HEK293 (cell line): Measurements from ENCODE around the gene PDXK.

Experiments
- CTCF ChIA-PET: fragments of 350-600 bp; formaldehyde crosslinking; extraction: SDS; loops from one replicate; lab custom pipeline; 2021; ENCODE audit warnings: antibody characterized with exemption; lab: Yijun Ruan, JAX
- POLR2A ChIA-PET: fragments of 300-600 bp; formaldehyde crosslinking; extraction: SDS; loops from one replicate; lab custom pipeline; 2020; ENCODE audit warnings: antibody characterized with exemption, inconsistent platforms; lab: Yijun Ruan, JAX
- H3K27ac ChIP-seq: fragments of 200-500 bp; sonication (Bioruptor generic); 2 replicates; pipeline ENCODE4 v1.5.1; 2014; ENCODE audit warnings: low read depth, low read length, control low read depth, inconsistent platforms; ENCODE audit errors: extremely low read depth
- H3K36me3 ChIP-seq, 2 experiments: fragments of 200-500 bp in 1 of 2; sonication (Bioruptor generic) in 1 of 2; 1 replicate in 1 of 2; 2 replicates in 1 of 2; pipeline ENCODE4 v1.5.1; 2014 to 2017; ENCODE audit warnings: inconsistent platforms in 2 of 2, low read length in 2 of 2; ENCODE audit not compliant: control insufficient read depth in 2 of 2, insufficient read depth in 1 of 2
- H3K4me1 ChIP-seq: fragments of 200-500 bp; sonication (Bioruptor generic); 2 replicates; pipeline ENCODE4 v1.5.1; 2014; ENCODE audit warnings: mild to moderate bottlenecking, low read length, inconsistent platforms; ENCODE audit not compliant: control insufficient read depth, insufficient read depth
- H3K4me3 ChIP-seq: 2 replicates; pipeline ENCODE4 v1.5.1; 2011; ENCODE audit warnings: low read depth, mild to moderate bottlenecking, control low read depth, low read length, moderate library complexity
- H3K9me3 ChIP-seq: fragments of 200-500 bp; sonication (Bioruptor generic); 2 replicates; pipeline ENCODE4 v1.5.1; 2014; ENCODE audit warnings: low read depth, low read length, inconsistent platforms; ENCODE audit not compliant: control insufficient read depth, insufficient read depth
- BCL11B ChIP-seq: fragments of 450-650 bp; formaldehyde crosslinking; IDR thresholded peaks from 2 replicates; pipeline ENCODE4 v1.5.1; 2016; ENCODE audit warnings: low read depth, missing biosample characterization, missing genetic modification characterization
- GLI4 ChIP-seq: fragments of 450-650 bp; formaldehyde crosslinking; IDR thresholded peaks from 2 replicates; pipeline ENCODE4 v1.5.1; 2016; ENCODE audit warnings: missing biosample characterization, missing genetic modification characterization
- HOXC10 ChIP-seq: sonication (generic); formaldehyde crosslinking; IDR thresholded peaks from 2 replicates; pipeline ENCODE4 v1.8.1; 2023; ENCODE audit warnings: mild to moderate bottlenecking, missing genetic modification reagents
- KLF17 ChIP-seq: fragments of 450-650 bp; formaldehyde crosslinking; IDR thresholded peaks from 2 replicates; pipeline ENCODE4 v1.5.1; 2016; ENCODE audit warnings: missing biosample characterization, missing genetic modification characterization
- KLF9 ChIP-seq: fragments of 450-650 bp; formaldehyde crosslinking; IDR thresholded peaks from 2 replicates; pipeline ENCODE4 v1.5.1; 2016; ENCODE audit warnings: missing biosample characterization, missing genetic modification characterization, low read depth
- REPIN1 ChIP-seq: fragments of 450-650 bp; formaldehyde crosslinking; IDR thresholded peaks from 2 replicates; pipeline ENCODE4 v1.5.1; 2017; ENCODE audit warnings: missing biosample characterization, missing genetic modification characterization, low read depth
- REST ChIP-seq: fragments of 450-650 bp; formaldehyde crosslinking; IDR thresholded peaks from 2 replicates; pipeline ENCODE4 v1.5.1; 2016; ENCODE audit warnings: missing biosample characterization, missing genetic modification characterization
- TRIM28 ChIP-seq: IDR thresholded peaks from 2 replicates; pipeline ENCODE4 v1.6.1; 2011; ENCODE audit warnings: low read length, control low read depth, borderline replicate concordance
- ZBTB8A ChIP-seq: fragments of 450-650 bp; formaldehyde crosslinking; IDR thresholded peaks from 2 replicates; pipeline ENCODE4 v1.5.1; 2016; ENCODE audit warnings: missing biosample characterization, missing genetic modification characterization
- ZNF169 ChIP-seq: fragments of 450-650 bp; formaldehyde crosslinking; IDR thresholded peaks from 2 replicates; pipeline ENCODE4 v1.5.1; 2016; ENCODE audit warnings: missing biosample characterization, missing genetic modification characterization
- ZNF223 ChIP-seq: fragments of 450-650 bp; formaldehyde crosslinking; IDR thresholded peaks from 2 replicates; pipeline ENCODE4 v1.5.1; 2016; ENCODE audit warnings: missing biosample characterization, missing genetic modification characterization
- ZNF335 ChIP-seq: fragments of 450-650 bp; formaldehyde crosslinking; conservative IDR thresholded peaks from 2 replicates; pipeline ENCODE4 v1.5.1; 2016; ENCODE audit warnings: missing biosample characterization, missing genetic modification characterization
- ZNF362 ChIP-seq: fragments of 450-650 bp; formaldehyde crosslinking; IDR thresholded peaks from 2 replicates; pipeline ENCODE4 v1.5.1; 2016; ENCODE audit warnings: missing biosample characterization, missing genetic modification characterization
- ZNF423 ChIP-seq: fragments of 450-650 bp; formaldehyde crosslinking; IDR thresholded peaks from 2 replicates; pipeline ENCODE4 v1.5.1; 2016; ENCODE audit warnings: missing biosample characterization, missing genetic modification characterization
- ZNF514 ChIP-seq: fragments of 450-650 bp; formaldehyde crosslinking; IDR thresholded peaks from 2 replicates; pipeline ENCODE4 v1.5.1; 2016; ENCODE audit warnings: missing biosample characterization, missing genetic modification characterization
- ZNF600 ChIP-seq: fragments of 450-650 bp; formaldehyde crosslinking; IDR thresholded peaks from 2 replicates; pipeline ENCODE4 v1.5.1; 2016; ENCODE audit warnings: missing biosample characterization, missing genetic modification characterization
- ZNF623 ChIP-seq: fragments of 450-650 bp; formaldehyde crosslinking; IDR thresholded peaks from 2 replicates; pipeline ENCODE4 v1.5.1; 2016; ENCODE audit warnings: missing biosample characterization, missing genetic modification characterization
- TF ChIP-seq, protein P1 (sequence below): fragments of 450-650 bp; formaldehyde crosslinking; IDR thresholded peaks from 2 replicates; pipeline ENCODE4 v1.5.1; 2017; ENCODE audit warnings: missing biosample characterization, missing genetic modification characterization

The PDXK gene

GRCh38 chr21:43799301-43799840, 80.4 kb downstream of the PDXK start:
- H3K27ac ChIP-seq: no peak overlapping the region
- TF ChIP-seq, protein P1, sequence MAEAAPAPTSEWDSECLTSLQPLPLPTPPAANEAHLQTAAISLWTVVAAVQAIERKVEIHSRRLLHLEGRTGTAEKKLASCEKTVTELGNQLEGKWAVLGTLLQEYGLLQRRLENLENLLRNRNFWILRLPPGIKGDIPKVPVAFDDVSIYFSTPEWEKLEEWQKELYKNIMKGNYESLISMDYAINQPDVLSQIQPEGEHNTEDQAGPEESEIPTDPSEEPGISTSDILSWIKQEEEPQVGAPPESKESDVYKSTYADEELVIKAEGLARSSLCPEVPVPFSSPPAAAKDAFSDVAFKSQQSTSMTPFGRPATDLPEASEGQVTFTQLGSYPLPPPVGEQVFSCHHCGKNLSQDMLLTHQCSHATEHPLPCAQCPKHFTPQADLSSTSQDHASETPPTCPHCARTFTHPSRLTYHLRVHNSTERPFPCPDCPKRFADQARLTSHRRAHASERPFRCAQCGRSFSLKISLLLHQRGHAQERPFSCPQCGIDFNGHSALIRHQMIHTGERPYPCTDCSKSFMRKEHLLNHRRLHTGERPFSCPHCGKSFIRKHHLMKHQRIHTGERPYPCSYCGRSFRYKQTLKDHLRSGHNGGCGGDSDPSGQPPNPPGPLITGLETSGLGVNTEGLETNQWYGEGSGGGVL (tag by site-specific recombination): no peak
- no peak for TF ChIP-seq ZNF423 (tag by site-specific recombination)
- no peak for TF ChIP-seq ZNF600
- TF ChIP-seq REST (tag by site-specific recombination): no peak
- TF ChIP-seq ZNF223 (tag by site-specific recombination): no peak
- TF ChIP-seq ZNF169 (tag by site-specific recombination): no peak
- TF ChIP-seq ZNF514 (tag by site-specific recombination): no peak
- no peak for TF ChIP-seq ZBTB8A (tag by site-specific recombination)
- no peak for TF ChIP-seq ZNF623
- TF ChIP-seq TRIM28: no peak
- TF ChIP-seq HOXC10 (CRISPR knock-in tag): no peak
- no peak for TF ChIP-seq REPIN1 (tag by site-specific recombination)
- no peak for TF ChIP-seq GLI4 (tag by site-specific recombination)
- no peak for TF ChIP-seq KLF9 (tag by site-specific recombination)
- TF ChIP-seq ZNF362 (tag by site-specific recombination): no peak
- no peaks in the 10 kb centered on the region for H3K4me1 ChIP-seq
- no peak overlapping the region for H3K4me3 ChIP-seq
- no peaks in the 10 kb centered on the region for H3K9me3 ChIP-seq
- peaks cover 31 to 99% of the 10 kb centered on the region in 2 experiments for H3K36me3 ChIP-seq
- CTCF ChIA-PET: interaction anchor here (1.0 kb wide), 1 partner anchor 176 kb away, joined by 3 read pairs; no protein-coding TSS in a partner anchor
- POLR2A ChIA-PET: interaction anchor here (1.3 kb wide), 1 partner anchor 9 kb away, joined by 4 read pairs; the partner anchor contains the start of gene RRP1

DNA sequence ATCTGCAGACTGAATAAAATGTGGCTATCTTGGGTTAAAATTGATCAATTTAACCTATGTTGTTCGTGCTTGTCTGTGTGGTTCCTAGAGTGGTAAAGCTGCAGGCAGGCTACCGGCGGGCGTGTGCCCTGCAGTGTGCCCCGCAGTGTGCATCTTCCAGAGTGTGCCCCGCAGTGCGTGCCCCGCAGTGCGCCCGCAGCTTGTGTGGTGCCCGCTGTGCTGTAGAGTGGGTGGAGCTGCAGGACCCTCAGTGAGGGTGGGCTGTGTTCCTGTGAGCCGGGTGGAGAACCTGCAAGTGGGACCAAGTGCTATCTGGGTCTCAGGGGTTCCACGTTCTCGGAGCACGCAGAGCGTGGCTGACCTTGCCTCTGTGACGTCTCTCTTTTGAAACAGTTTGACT, 81.2 kb downstream of the PDXK start:
- no peak overlapping the region for H3K27ac ChIP-seq
- CTCF ChIA-PET: interaction anchor here (1.0 to 1.2 kb wide), 2 partner anchors 10 to 175 kb away, joined by 3 to 6 read pairs; no protein-coding TSS in a partner anchor
- no peaks in the 10 kb centered on the region for H3K4me1 ChIP-seq
- peaks cover 28 to 95% of the 10 kb centered on the region in 2 experiments for H3K36me3 ChIP-seq
- no peak overlapping the region for H3K4me3 ChIP-seq
- TF ChIP-seq BCL11B (tag by site-specific recombination): no peak
- TF ChIP-seq KLF17: no peak
- TF ChIP-seq, protein P1 (tag by site-specific recombination): no peak
- no peak for TF ChIP-seq ZNF335 (tag by site-specific recombination)
- no peaks in the 10 kb centered on the region for H3K9me3 ChIP-seq
- POLR2A ChIA-PET: interaction anchor here (1.6 kb wide), 1 partner anchor 11 kb away, joined by 3 read pairs; no protein-coding TSS in a partner anchor
